ENCODE data around the gene DAGLA. TPM values are rescaled to one million over a fixed set of nuclear protein-coding genes. Genes with fewer than 3 reads are reported as not detected.

The DAGLA gene
- total and polyA plus RNA-seq, 2 of the 13 experiments (the other 11 are each of a cell fraction or from before 2014, with no cell fraction given): 2.6 to 3.9 TPM

DNA sequence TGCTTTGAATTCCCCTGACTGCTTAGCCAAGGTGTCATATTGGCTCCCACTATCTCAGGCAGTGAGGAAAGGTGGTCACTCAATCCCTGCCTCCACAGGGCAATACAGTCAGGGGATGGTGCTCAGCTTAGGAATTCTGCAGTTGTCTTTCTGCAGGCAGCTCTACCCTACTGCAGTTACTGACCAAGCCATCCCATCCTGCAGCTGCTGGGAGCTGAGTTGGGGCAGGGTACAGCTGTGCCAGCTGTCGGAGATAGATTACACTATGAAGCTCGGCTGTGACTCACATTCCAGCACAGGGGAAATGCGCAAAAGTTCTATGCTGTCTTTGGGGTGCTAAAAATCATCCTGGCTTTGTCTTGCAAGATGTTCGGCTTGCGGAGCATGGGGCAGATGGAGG is 4.4 kb upstream of the DAGLA start (continued):
- no peak for TF ChIP-seq RBAK (CRISPR knock-in tag; IDR thresholded peaks at IDR 0.05)
- TF ChIP-seq HCFC1 (IDR thresholded peaks at IDR 0.05; ENCODE audit: low read depth, low read length): no peak

DNA sequence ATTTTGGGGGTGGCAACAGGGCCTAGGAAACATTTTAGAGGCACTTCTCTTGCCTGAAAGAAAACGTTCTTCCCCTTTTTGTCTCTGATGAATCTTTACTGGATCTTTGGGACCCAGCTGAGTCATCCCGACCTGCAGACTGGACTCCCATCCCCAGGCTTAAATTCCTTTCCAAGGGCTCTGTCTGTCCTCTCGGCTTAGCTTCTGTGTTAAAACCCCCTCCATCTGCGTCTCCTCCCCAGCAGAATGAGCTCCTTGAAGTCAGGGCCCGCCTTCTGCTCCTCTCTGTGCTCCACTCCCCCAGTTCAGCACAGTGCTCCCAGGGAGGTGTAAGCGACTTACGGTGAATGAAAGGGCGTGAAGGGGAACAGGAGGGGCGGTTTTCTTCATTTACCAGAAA is 895 bp upstream of the DAGLA start:
- CTCF ChIA-PET (ENCODE audit: low intra/inter-chr PET ratio, low total read pairs): interaction anchor here (1.6 kb wide), 1 partner anchor 54 kb away, joined by 8 read pairs; no protein-coding TSS in a partner anchor
- no peaks in the 10 kb centered on the region for H4K20me1 ChIP-seq (ENCODE audit: insufficient read depth, low read length)
- in situ Hi-C loops (cut with HindIII; ENCODE audit: extremely low pct_ligation_motif_present, low pct_unique_long_range_greater_than_20kb) (no loop called here), intact Hi-C loops (cut with micrococcal nuclease; ENCODE audit: unreplicated experiment) (no loop called here)
- H3K4me2 ChIP-seq (ENCODE audit: low read depth, low read length): peak overlapping the region; percentile 100
- no peak for DNase-seq (ENCODE audit: low spot score)
- 22% methylated on average over 9 of the region's 9 CpGs for WGBS (ENCODE audit: low lambda C conversion rate)
- no peak overlapping the region for H2AFZ ChIP-seq (ENCODE audit: low read length)
- no TSS peak for BruUV-seq (replicated peaks)
- POLR2A ChIA-PET: interaction anchor here (0.7 to 1.1 kb wide), 3 partner anchors 12 to 68 kb away, joined by 3 to 10 read pairs (median 3); no protein-coding TSS in a partner anchor
- peak overlapping the region in 2 of 3 experiments; percentile 11 to 79; a peak in 1 of 6 replicates for H3K4me3 ChIP-seq (replicated peaks in 1 of 3; ENCODE audit: insufficient read depth in 1 of 3, low read depth in 2 of 3, low read length in 3 of 3)
- peaks cover 62% of the 10 kb centered on the region for H3K4me1 ChIP-seq (ENCODE audit: insufficient read depth, low read length)
- no peak for ATAC-seq
- no peak for FAIRE-seq
- H3K36me3 ChIP-seq (replicated peaks in 1 of 2; ENCODE audit: control insufficient read depth in 1 of 2, insufficient read depth in 2 of 2, low read length in 2 of 2): no peaks in the 10 kb centered on the region
- peaks cover 0 to 1% of the 10 kb centered on the region in 2 experiments; a peak in 2 of 5 replicates for H3K27me3 ChIP-seq (ENCODE audit: control insufficient read depth in 1 of 2, insufficient read depth in 2 of 2, low read length in 2 of 2)
- peak; percentile 39; the same call in 1 of the 2 replicates for TF ChIP-seq FOSL2 (CRISPR knock-in tag; IDR thresholded peaks at IDR 0.05)
- no peak for TF ChIP-seq FOXP1 (IDR thresholded peaks at IDR 0.05)
- TF ChIP-seq FOXP1 (CRISPR knock-in tag; IDR thresholded peaks at IDR 0.05): no peak
- TF ChIP-seq ZNF263 (CRISPR knock-in tag; IDR thresholded peaks at IDR 0.05): peak; percentile 92
- H3K9ac ChIP-seq (ENCODE audit: insufficient read depth, low read depth, low read length): no peak overlapping the region
- peaks cover 28% of the 10 kb centered on the region for H3K79me2 ChIP-seq (ENCODE audit: insufficient read depth, low read length)
- no peak overlapping the region for H3K27ac ChIP-seq (ENCODE audit: extremely low read length, insufficient read depth, low read length)
- H3K9me3 ChIP-seq (ENCODE audit: low read length): no peaks in the 10 kb centered on the region

DNA sequence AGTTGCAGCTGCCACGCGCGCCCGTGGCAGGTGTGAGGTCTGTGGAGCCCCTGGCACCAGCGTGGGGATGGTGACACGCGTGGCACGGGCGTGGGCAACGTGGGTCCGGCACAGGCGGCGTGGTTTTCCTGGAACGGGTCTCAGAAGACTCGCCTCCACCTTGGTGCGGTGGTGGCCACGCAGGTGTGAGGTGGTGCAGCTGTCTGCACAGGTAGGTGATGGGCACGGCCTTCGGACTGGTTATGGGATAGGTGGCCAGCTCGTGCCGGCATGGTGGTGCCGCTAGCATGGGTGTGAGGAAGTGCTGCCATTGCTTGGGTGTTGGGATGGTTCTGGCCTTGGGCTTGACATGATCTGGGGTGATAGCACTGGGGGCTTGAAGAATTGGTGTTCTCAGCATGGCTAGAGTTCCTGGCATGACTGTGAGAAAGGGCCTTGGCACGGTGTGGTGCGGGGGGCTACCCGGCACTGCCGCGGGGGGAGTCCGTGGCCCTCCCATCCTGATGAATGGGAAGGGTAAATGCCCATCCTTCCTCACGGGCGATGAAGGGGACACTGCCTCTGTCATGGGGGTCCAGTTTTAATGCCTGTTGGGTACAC is 531 bp downstream of the DAGLA start:
- in situ Hi-C loops (cut with HindIII; ENCODE audit: extremely low pct_ligation_motif_present, low pct_unique_long_range_greater_than_20kb) (loop anchor here (5.0 kb wide), 1 partner anchor 52 kb away; no protein-coding TSS in a partner anchor), intact Hi-C loops (cut with micrococcal nuclease; ENCODE audit: unreplicated experiment) (no loop called here)
- ChIA-PET POLR2A (interaction anchor here (0.9 to 4.0 kb wide), 7 partner anchors 9 to 252 kb away, joined by 3 to 42 read pairs (median 5); no protein-coding TSS in a partner anchor), CTCF (ENCODE audit: low intra/inter-chr PET ratio, low total read pairs) (interaction anchor here (0.7 to 1.6 kb wide), 3 partner anchors 9 to 53 kb away, joined by 3 to 8 read pairs (median 4); no protein-coding TSS in a partner anchor)
- 69% methylated on average over 10 of the region's 30 CpGs for WGBS (ENCODE audit: low lambda C conversion rate)
- ATAC-seq: no peak
- Histone ChIP-seq H3K27ac (ENCODE audit: extremely low read length, insufficient read depth, low read length) (no peak overlapping the region), H3K79me2 (ENCODE audit: insufficient read depth, low read length) (peaks cover 43% of the 10 kb centered on the region), H3K9ac (ENCODE audit: insufficient read depth, low read depth, low read length) (peak overlapping the region; percentile 47; the same call in 1 of the 2 replicates), H4K20me1 (ENCODE audit: insufficient read depth, low read length) (no peaks in the 10 kb centered on the region), H2AFZ (ENCODE audit: low read length) (no peak overlapping the region), H3K4me1 (ENCODE audit: insufficient read depth, low read length) (peaks cover 67% of the 10 kb centered on the region), H3K9me3 (ENCODE audit: low read length) (no peaks in the 10 kb centered on the region), H3K36me3 (replicated peaks in 1 of 2; ENCODE audit: control insufficient read depth in 1 of 2, insufficient read depth in 2 of 2, low read length in 2 of 2) (no peaks in the 10 kb centered on the region), H3K4me3 (replicated peaks in 1 of 3; ENCODE audit: insufficient read depth in 1 of 3, low read depth in 2 of 3, low read length in 3 of 3) (peak overlapping the region; percentile 53 to 79 (median 74); a peak in 5 of 6 replicates), H3K4me2 (ENCODE audit: low read depth, low read length) (peak overlapping the region; percentile 100), H3K27me3 (ENCODE audit: control insufficient read depth in 1 of 2, insufficient read depth in 2 of 2, low read length in 2 of 2) (no peaks in the 10 kb centered on the region; a peak in 1 of 5 replicates)
- no peak for DNase-seq (ENCODE audit: low spot score)
- no peak for FAIRE-seq
- no TSS peak for BruUV-seq (replicated peaks)
- TF ChIP-seq, protein P1, sequence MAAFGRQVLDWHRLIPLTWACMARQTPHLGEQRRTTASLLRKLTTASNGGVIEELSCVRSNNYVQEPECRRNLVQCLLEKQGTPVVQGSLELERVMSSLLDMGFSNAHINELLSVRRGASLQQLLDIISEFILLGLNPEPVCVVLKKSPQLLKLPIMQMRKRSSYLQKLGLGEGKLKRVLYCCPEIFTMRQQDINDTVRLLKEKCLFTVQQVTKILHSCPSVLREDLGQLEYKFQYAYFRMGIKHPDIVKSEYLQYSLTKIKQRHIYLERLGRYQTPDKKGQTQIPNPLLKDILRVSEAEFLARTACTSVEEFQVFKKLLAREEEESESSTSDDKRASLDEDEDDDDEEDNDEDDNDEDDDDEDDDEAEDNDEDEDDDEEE (CRISPR knock-in tag; IDR thresholded peaks at IDR 0.05): 0 out of 2 replicates have a peak, but pooled peaks have one; percentile 19
- no peak for TF ChIP-seq POLR2AphosphoS5 (IDR thresholded peaks at IDR 0.05; ENCODE audit: low read depth, low read length)
- TF ChIP-seq, protein P2, sequence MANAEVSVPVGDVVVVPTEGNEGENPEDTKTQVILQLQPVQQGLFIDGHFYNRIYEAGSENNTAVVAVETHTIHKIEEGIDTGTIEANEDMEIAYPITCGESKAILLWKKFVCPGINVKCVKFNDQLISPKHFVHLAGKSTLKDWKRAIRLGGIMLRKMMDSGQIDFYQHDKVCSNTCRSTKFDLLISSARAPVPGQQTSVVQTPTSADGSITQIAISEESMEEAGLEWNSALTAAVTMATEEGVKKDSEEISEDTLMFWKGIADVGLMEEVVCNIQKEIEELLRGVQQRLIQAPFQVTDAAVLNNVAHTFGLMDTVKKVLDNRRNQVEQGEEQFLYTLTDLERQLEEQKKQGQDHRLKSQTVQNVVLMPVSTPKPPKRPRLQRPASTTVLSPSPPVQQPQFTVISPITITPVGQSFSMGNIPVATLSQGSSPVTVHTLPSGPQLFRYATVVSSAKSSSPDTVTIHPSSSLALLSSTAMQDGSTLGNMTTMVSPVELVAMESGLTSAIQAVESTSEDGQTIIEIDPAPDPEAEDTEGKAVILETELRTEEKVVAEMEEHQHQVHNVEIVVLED (CRISPR knock-in tag; IDR thresholded peaks at IDR 0.05; ENCODE audit: borderline replicate concordance): 0 out of 2 replicates have a peak, but pooled peaks have one; percentile 10
